ENCODE data around the gene KEAP1.

GRCh38 chr19:10449037-10449436 is 54.1 kb downstream of the KEAP1 start:
- TF ChIP-seq CREB1 (IDR thresholded peaks at IDR 0.05) (no peak), PHF8 (conservative IDR thresholded peaks at IDR 0.05; ENCODE audit: low read depth, low read length) (no peak)

Data from H1 (cell line).